A549 (cell line): ENCODE results near the gene HECTD4. TPM values are rescaled to one million over a fixed set of nuclear protein-coding genes. Genes with fewer than 3 reads are reported as not detected.

Experiments used
- ATAC-seq, 2 experiments: fragments of 200-7000 bp in 1 of 2; fragments of >200 bp in 1 of 2; cut with Nextera tagmentation in 1 of 2; cut with Tn5 transposase in 1 of 2; 3 replicates each; pipeline versions ENCODE4 v1.8.0 to v1.9.1; 2018 to 2020; ENCODE audit warnings: mild to moderate bottlenecking in 1 of 2, moderate library complexity in 1 of 2
- CTCF ChIA-PET: fragments of 300-600 bp; sonication (Branson Sonifier 250); formaldehyde crosslinking; extraction: SDS; loops from one replicate; lab custom pipeline; 2021; ENCODE audit warnings: antibody characterized with exemption, inconsistent platforms; lab: Yijun Ruan, JAX
- POLR2A ChIA-PET: fragments of 350-600 bp; formaldehyde crosslinking; extraction: SDS; loops from one replicate; lab custom pipeline; 2021; ENCODE audit warnings: antibody characterized with exemption, inconsistent platforms; lab: Yijun Ruan, JAX
- DNase-seq, 2 experiments: peaks; one replicate each; pipeline versions ENCODE4 v3.0.0 to v3.0.0-alpha.2; 2011 to 2016; ENCODE audit warnings: low read depth in 1 of 2, low spot score in 1 of 2
- FAIRE-seq: peaks from 2 replicates; lab custom pipeline; 2011; peaks lifted over from hg19 to GRCh38; lab: Jason Lieb, UNC
- H3K27ac ChIP-seq, 2 experiments: fragments of >200 bp; sonication (Bioruptor Twin); formaldehyde crosslinking; 3 replicates each; pipeline ENCODE4 v1.5.1; 2016 to 2017
- H3K4me1 ChIP-seq: fragments of >200 bp; sonication (Bioruptor Twin); formaldehyde crosslinking; 3 replicates; pipeline ENCODE4 v1.6.1; 2016
- H3K4me2 ChIP-seq: fragments of >200 bp; sonication (Bioruptor Twin); formaldehyde crosslinking; 3 replicates; pipeline ENCODE4 v1.6.1; 2016
- H3K4me3 ChIP-seq: fragments of >200 bp; sonication (Bioruptor Twin); formaldehyde crosslinking; 3 replicates; pipeline ENCODE4 v1.5.1; 2016
- H3K9me3 ChIP-seq: fragments of >200 bp; sonication (Bioruptor Twin); formaldehyde crosslinking; 3 replicates; pipeline ENCODE4 v1.6.1; 2016
- ATOH8 ChIP-seq: fragments of 250-450 bp; sonication (Bioruptor Pico); IDR thresholded peaks from 2 replicates; pipeline ENCODE4 v1.5.0; 2020; ENCODE audit warnings: low read depth, mild to moderate bottlenecking, moderate library complexity
- CBX2 ChIP-seq: fragments of 200-600 bp; sonication (generic); IDR thresholded peaks from 2 replicates; pipeline ENCODE4 v1.6.1; 2016; ENCODE audit warnings: low read depth, mild to moderate bottlenecking, borderline replicate concordance
- CBX8 ChIP-seq: fragments of 200-600 bp; sonication (generic); IDR thresholded peaks from 2 replicates; pipeline ENCODE4 v1.6.1; 2016
- CEBPB ChIP-seq, 2 experiments: fragments of >200 bp in 1 of 2; sonication (Bioruptor Twin) in 1 of 2; formaldehyde crosslinking in 1 of 2; IDR thresholded peaks; 2 replicates each; pipeline ENCODE4 v1.6.1; 2012 to 2016
- CHD2 ChIP-seq: fragments of 150-350 bp; IDR thresholded peaks from 2 replicates; pipeline ENCODE4 v1.6.1; 2014; ENCODE audit warnings: low read length; ENCODE audit not compliant: partially characterized antibody
- EHMT2 ChIP-seq: fragments of 200-600 bp; sonication (generic); IDR thresholded peaks from 2 replicates; pipeline ENCODE4 v1.6.1; 2016; ENCODE audit warnings: antibody characterized with exemption, low read depth, mild to moderate bottlenecking, moderate library complexity
- EP300 ChIP-seq, 2 experiments: fragments of >200 bp; sonication (Bioruptor Twin); formaldehyde crosslinking; IDR thresholded peaks; 2 replicates in 1 of 2; 3 replicates in 1 of 2; pipeline ENCODE4 v1.6.1; 2016 to 2017
- FOSB ChIP-seq: fragments of 250-450 bp; sonication (Bioruptor Pico); IDR thresholded peaks from 2 replicates; pipeline ENCODE4 v1.5.0; 2020; ENCODE audit warnings: mild to moderate bottlenecking, moderate library complexity
- FOSL2 ChIP-seq, 2 experiments: fragments of 450-650 bp in 1 of 2; fragments of >200 bp in 1 of 2; sonication (Bioruptor Twin) in 1 of 2; formaldehyde crosslinking; IDR thresholded peaks; 2 replicates each; pipeline versions ENCODE4 v1.5.0 to v1.6.1; 2016 to 2020; ENCODE audit warnings: mild to moderate bottlenecking in 1 of 2, moderate library complexity in 1 of 2
- HMGXB4 ChIP-seq: fragments of 250-450 bp; sonication (Bioruptor Pico); IDR thresholded peaks from 2 replicates; pipeline ENCODE4 v1.5.0; 2021; ENCODE audit warnings: mild to moderate bottlenecking, moderate library complexity, borderline replicate concordance
- HOXA7 ChIP-seq: fragments of 250-450 bp; sonication (Bioruptor Pico); IDR thresholded peaks from 2 replicates; pipeline ENCODE4 v1.5.0; 2020; ENCODE audit warnings: mild to moderate bottlenecking, moderate library complexity
- JUN ChIP-seq, 2 experiments: fragments of >200 bp; sonication (Bioruptor Twin); formaldehyde crosslinking; IDR thresholded peaks; 2 replicates in 1 of 2; 3 replicates in 1 of 2; pipeline ENCODE4 v1.6.1; 2016 to 2017
- KDM1A ChIP-seq: fragments of 200-600 bp; sonication (generic); IDR thresholded peaks from 2 replicates; pipeline ENCODE4 v1.6.1; 2016; ENCODE audit warnings: low read depth, mild to moderate bottlenecking
- KDM5A ChIP-seq: fragments of 200-600 bp; sonication (generic); IDR thresholded peaks from 2 replicates; pipeline ENCODE4 v1.6.1; 2016; ENCODE audit warnings: antibody characterized with exemption, mild to moderate bottlenecking
- MAFK ChIP-seq: fragments of 450-650 bp; IDR thresholded peaks from 2 replicates; pipeline ENCODE4 v1.6.1; 2014; ENCODE audit not compliant: partially characterized antibody
- MYC ChIP-seq: IDR thresholded peaks from 2 replicates; pipeline ENCODE4 v1.6.1; 2012; ENCODE audit warnings: mild to moderate bottlenecking, inconsistent platforms, low read length, improper control_type of control experiment, borderline replicate concordance
- NFE2L2 ChIP-seq: fragments of 150-350 bp; conservative IDR thresholded peaks from 2 replicates; pipeline ENCODE4 v1.6.1; 2014; ENCODE audit warnings: low read length
- NPAS2 ChIP-seq: fragments of 250-450 bp; sonication (Bioruptor Pico); IDR thresholded peaks from 2 replicates; pipeline ENCODE4 v1.8.0; 2022; ENCODE audit warnings: mild to moderate bottlenecking, moderate library complexity, borderline replicate concordance
- RAD21 ChIP-seq, 2 experiments: fragments of >200 bp in 1 of 2; sonication (Bioruptor Twin) in 1 of 2; formaldehyde crosslinking in 1 of 2; IDR thresholded peaks in 1 of 2; conservative IDR thresholded peaks in 1 of 2; 2 replicates in 1 of 2; 3 replicates in 1 of 2; pipeline ENCODE4 v1.6.1; 2012 to 2018; ENCODE audit warnings: inconsistent platforms in 1 of 2
- RARB ChIP-seq: fragments of 250-450 bp; sonication (Bioruptor Pico); IDR thresholded peaks from 2 replicates; pipeline ENCODE4 v1.8.0; 2021; ENCODE audit warnings: mild to moderate bottlenecking, moderate library complexity
- RFX5 ChIP-seq: fragments of 450-650 bp; IDR thresholded peaks from 2 replicates; pipeline ENCODE4 v1.7.1; 2014; ENCODE audit warnings: antibody characterized with exemption, mild to moderate bottlenecking, moderate library complexity
- SMC3 ChIP-seq: fragments of >200 bp; sonication (Bioruptor Twin); formaldehyde crosslinking; IDR thresholded peaks from 3 replicates; pipeline ENCODE4 v1.6.1; 2018; ENCODE audit warnings: inconsistent platforms
- TFCP2L1 ChIP-seq: fragments of 250-450 bp; sonication (Bioruptor Pico); IDR thresholded peaks from 2 replicates; pipeline ENCODE4 v1.5.0; 2021; ENCODE audit warnings: mild to moderate bottlenecking
- ZC3H11A ChIP-seq: fragments of 450-650 bp; IDR thresholded peaks from 2 replicates; pipeline ENCODE4 v1.6.1; 2014; ENCODE audit warnings: antibody characterized with exemption, mild to moderate bottlenecking
- WGBS: methylation state at CpG from one replicate; pipeline ENCODE4 v1.1.6; 2017; ENCODE audit errors: missing lambda C conversion rate; 5-methylcytosine and 5-hydroxymethylcytosine counted together
- polyA plus RNA-seq, 4 experiments: library from polyadenylated mRNA; depleted of rRNA in 3 of 4; stranded (reverse); fragments of >200 nt; fragmentation: RNase III in 1 of 4; extraction: RNeasy Plus Mini Kit Qiagen cat#74134 plus additional on column Dnase treatment in 1 of 4; gene quantifications; 2 replicates in 3 of 4; 3 replicates in 1 of 4; pipeline ENCODE4 v1.2.3, GENCODE V29; 2011 to 2017
- TF ChIP-seq, protein P1 (sequence below): fragments of >200 bp; sonication (Bioruptor Twin); formaldehyde crosslinking; IDR thresholded peaks from 2 replicates; pipeline ENCODE4 v1.6.1; 2016

The HECTD4 gene
- polyA plus RNA-seq, 2 of the 4 experiments (the other 2 are of a cell fraction) = 9.9 to 14.7 TPM

- no peaks in the 10 kb centered on the region for H3K9me3 ChIP-seq
- H3K4me1 ChIP-seq = no peaks in the 10 kb centered on the region
- POLR2A ChIA-PET = no interaction called here
- no peak overlapping the region for H3K4me2 ChIP-seq
- FAIRE-seq = no peak
- no peak for ATAC-seq
- TF ChIP-seq RARB (CRISPR knock-in tag) (no peak), RFX5 (no peak), KDM1A (no peak), CBX8 (no peak), EHMT2 (no peak), MAFK (no peak), MYC (no peak), NPAS2 (CRISPR knock-in tag) (no peak)
- TF ChIP-seq, all 56 proteins: peak for 0
- CTCF ChIA-PET = no interaction called here
- H3K4me3 ChIP-seq = no peak overlapping the region
- no peak for DNase-seq
- no peak overlapping the region for H3K27ac ChIP-seq
Measured at GRCh38 chr12:112297188-112297587, 85.0 kb downstream of the HECTD4 start.

GRCh38 chr12:112296183-112296582 is 86.0 kb downstream of the HECTD4 start:
- FAIRE-seq = no peak
- TF ChIP-seq SMC3 (no peak), EHMT2 (no peak), TFCP2L1 (CRISPR knock-in tag) (no peak), ATOH8 (CRISPR knock-in tag) (no peak), CBX2 (no peak), EP300 (IDR thresholded peaks at IDR 0.05) (no peak), JUN (IDR thresholded peaks at IDR 0.05) (no peak), HMGXB4 (no peak), FOSL2 (IDR thresholded peaks at IDR 0.05) (no peak), FOSL2 (CRISPR knock-in tag; IDR thresholded peaks at IDR 0.05) (no peak), CEBPB (IDR thresholded peaks at IDR 0.05) (no peak), ZC3H11A (no peak), CBX8 (no peak), HOXA7 (CRISPR knock-in tag) (no peak), FOSB (CRISPR knock-in tag) (no peak), CHD2 (no peak), NFE2L2 (no peak), KDM5A (no peak)
- TF ChIP-seq, protein P1, sequence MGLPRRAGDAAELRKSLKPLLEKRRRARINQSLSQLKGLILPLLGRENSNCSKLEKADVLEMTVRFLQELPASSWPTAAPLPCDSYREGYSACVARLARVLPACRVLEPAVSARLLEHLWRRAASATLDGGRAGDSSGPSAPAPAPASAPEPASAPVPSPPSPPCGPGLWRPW = no peak

DNA sequence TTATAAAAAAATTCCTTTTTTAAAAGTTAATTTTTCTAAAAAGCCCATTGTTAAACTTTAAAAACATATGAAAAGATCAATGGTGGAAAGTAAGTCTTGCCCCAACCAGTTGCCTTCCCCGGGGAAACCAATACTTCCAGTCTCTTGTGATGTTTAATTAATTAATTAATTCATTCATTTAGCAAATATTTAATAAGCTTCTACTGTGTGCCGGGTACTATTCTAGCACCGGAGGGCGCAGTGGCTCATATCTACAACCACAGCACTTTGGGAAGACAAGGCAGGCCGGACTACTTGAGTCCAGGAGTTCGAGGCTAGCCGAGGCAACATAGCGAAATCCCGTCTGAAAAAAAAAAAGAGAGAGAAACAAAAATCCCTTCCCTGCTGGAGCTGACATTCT is 87.4 kb downstream of the HECTD4 start:
- POLR2A ChIA-PET = interaction anchor here (0.7 kb wide), 1 partner anchor 278 kb away, joined by 4 read pairs; no protein-coding TSS in a partner anchor
- TF ChIP-seq RAD21 (conservative IDR thresholded peaks at IDR 0.05 in 1 of 2, IDR thresholded peaks at IDR 0.05 in 1 of 2) = peak in 1 of 2 experiments; percentile 28; a peak in 1 of 5 replicates
- TF ChIP-seq HOXA7 (CRISPR knock-in tag) = no peak
- no peak overlapping the region for H3K4me2 ChIP-seq
- peak in 1 of 2 experiments; percentile 45; a peak in 1 of 6 replicates for ATAC-seq
- no peaks in the 10 kb centered on the region for H3K9me3 ChIP-seq
- CTCF ChIA-PET = interaction anchor here (0.8 kb wide), 1 partner anchor 60 kb away, joined by 3 read pairs; no protein-coding TSS in a partner anchor
- peak in 1 of 2 experiments; percentile 44 for DNase-seq
- 88% methylated on average over 9 of the region's 9 CpGs for WGBS
- no peaks in the 10 kb centered on the region for H3K4me1 ChIP-seq
- no peak overlapping the region for H3K4me3 ChIP-seq
- no peak overlapping the region for H3K27ac ChIP-seq
- FAIRE-seq = no peak

More at GRCh38 chr12:112296183-112296582, 86.0 kb downstream of the HECTD4 start:
- ChIA-PET CTCF (no interaction called here), POLR2A (no interaction called here)
- DNase-seq (no peak), ATAC-seq (no peak)
- Histone ChIP-seq H3K4me2 (no peak overlapping the region), H3K27ac (no peak overlapping the region), H3K4me1 (no peaks in the 10 kb centered on the region), H3K4me3 (no peak overlapping the region), H3K9me3 (no peaks in the 10 kb centered on the region)
- 93% methylated on average over 3 of the region's 3 CpGs for WGBS
